GM18508 (cell line): Measurements from ENCODE around the gene TMEM150C.

Source experiments
- ATAC-seq: cut with Tn5 transposase; IDR thresholded peaks from one replicate; pipeline ENCODE4 v1.9.1; 2021; ENCODE audit warnings: moderate number of reproducible peaks; ENCODE audit not compliant: insufficient read depth, unreplicated experiment

The TMEM150C gene

GRCh38 chr4:82521283-82521682 lies 40.5 kb downstream of the TMEM150C start:
- no peak for ATAC-seq

GRCh38 chr4:82519776-82520175 lies 42.0 kb downstream of the TMEM150C start:
- no peak for ATAC-seq

- no peak for ATAC-seq
Measured at GRCh38 chr4:82519072-82519471, 42.7 kb downstream of the TMEM150C start.

- ATAC-seq = no peak
Measured at GRCh38 chr4:82517043-82517442, 44.7 kb downstream of the TMEM150C start.

GRCh38 chr4:82515705-82516104 lies 46.1 kb downstream of the TMEM150C start:
- ATAC-seq = no peak

- no peak for ATAC-seq
Measured at GRCh38 chr4:82513382-82513781, 48.4 kb downstream of the TMEM150C start.

- no peak for ATAC-seq
Measured at GRCh38 chr4:82510216-82510615, 51.6 kb downstream of the TMEM150C start.

- no peak for ATAC-seq
Measured at GRCh38 chr4:82508806-82509428, 52.9 kb downstream of the TMEM150C start.

GRCh38 chr4:82508011-82508410 lies 53.8 kb downstream of the TMEM150C start:
- no peak for ATAC-seq

GRCh38 chr4:82501154-82501442 lies 60.7 kb downstream of the TMEM150C start:
- no peak for ATAC-seq

- ATAC-seq = no peak
Measured at GRCh38 chr4:82500435-82501153, 61.2 kb downstream of the TMEM150C start.

GRCh38 chr4:82499738-82500434 lies 61.9 kb downstream of the TMEM150C start:
- ATAC-seq = no peak

- ATAC-seq = no peak
Measured at GRCh38 chr4:82496349-82496748, 65.4 kb downstream of the TMEM150C start.

- no peak for ATAC-seq
Measured at GRCh38 chr4:82495666-82496065, 66.1 kb downstream of the TMEM150C start.

- ATAC-seq = no peak
Measured at GRCh38 chr4:82493721-82494425, 67.9 kb downstream of the TMEM150C start.

- ATAC-seq = no peak
Measured at GRCh38 chr4:82491251-82491960, 70.4 kb downstream of the TMEM150C start.

- no peak for ATAC-seq
Measured at GRCh38 chr4:82489987-82490386, 71.8 kb downstream of the TMEM150C start.

- no peak for ATAC-seq
Measured at GRCh38 chr4:82489076-82489475, 72.7 kb downstream of the TMEM150C start.

- ATAC-seq = no peak
Measured at GRCh38 chr4:82484996-82485783, 76.6 kb downstream of the TMEM150C start.

GRCh38 chr4:82482387-82482786 lies 79.4 kb downstream of the TMEM150C start:
- no peak for ATAC-seq
